NB4 (cell line): ENCODE measurements around the gene TOGARAM2.

Experiments
- DNase-seq: peaks from one replicate; pipeline ENCODE4 v3.0.0; 2010; ENCODE audit warnings: low read depth
- H3K4me3 ChIP-seq: one replicate; pipeline ENCODE4 v1.5.1; 2011; ENCODE audit warnings: mild to moderate bottlenecking, low read depth, low read length, moderate library complexity
- CTCF ChIP-seq: IDR thresholded peaks from one replicate; pipeline ENCODE4 v1.5.1; 2012; ENCODE audit warnings: low read depth, low read length
- MAX ChIP-seq: IDR thresholded peaks from 2 replicates; pipeline ENCODE4 v1.6.1; 2011; ENCODE audit warnings: low read depth, low read length
- MYC ChIP-seq: IDR thresholded peaks from 2 replicates; pipeline ENCODE4 v1.6.1; 2011; ENCODE audit warnings: low read depth, low read length
- POLR2A ChIP-seq: IDR thresholded peaks from 2 replicates; pipeline ENCODE4 v1.6.1; 2011; ENCODE audit warnings: mild to moderate bottlenecking; ENCODE audit not compliant: insufficient read length; ENCODE audit errors: extremely low read depth

TOGARAM2 gene

GRCh38 chr2:29023188-29023587 is 42.1 kb downstream of the TOGARAM2 start:
- H3K4me3 ChIP-seq = no peak overlapping the region
- TF ChIP-seq MAX (no peak), POLR2A (no peak), CTCF (no peak), MYC (no peak)
- no peak for DNase-seq

- TF ChIP-seq CTCF = no peak
- no peak for TF ChIP-seq MYC
- TF ChIP-seq POLR2A = no peak
- no peak for TF ChIP-seq MAX
- peak; percentile 60 for DNase-seq
These were observed 43.9 kb downstream of the TOGARAM2 start for GRCh38 chr2:29024882-29025430.

GRCh38 chr2:29025711-29026110 is 44.6 kb downstream of the TOGARAM2 start:
- TF ChIP-seq MAX (no peak), CTCF (no peak), POLR2A (no peak), MYC (no peak)
- H3K4me3 ChIP-seq = no peak overlapping the region

More at GRCh38 chr2:29024882-29025430, 43.9 kb downstream of the TOGARAM2 start:
- no peak overlapping the region for H3K4me3 ChIP-seq

GRCh38 chr2:29031046-29031445 is 49.9 kb downstream of the TOGARAM2 start:
- no peak for DNase-seq
- no peak for TF ChIP-seq CTCF
- no peak for TF ChIP-seq MYC
- no peak for TF ChIP-seq POLR2A
- TF ChIP-seq MAX = no peak
- no peak overlapping the region for H3K4me3 ChIP-seq

More at GRCh38 chr2:29025711-29026110, 44.6 kb downstream of the TOGARAM2 start:
- DNase-seq = no peak

- DNase-seq = no peak
- no peak for TF ChIP-seq MAX
- no peak for TF ChIP-seq POLR2A
- no peak for TF ChIP-seq MYC
- TF ChIP-seq CTCF = no peak
- no peak overlapping the region for H3K4me3 ChIP-seq
These were observed 51.1 kb downstream of the TOGARAM2 start for GRCh38 chr2:29032189-29032588.

GRCh38 chr2:29033172-29033571 is 52.1 kb downstream of the TOGARAM2 start:
- DNase-seq = no peak
- H3K4me3 ChIP-seq = no peak overlapping the region
- TF ChIP-seq CTCF (no peak), MYC (no peak), POLR2A (no peak), MAX (no peak)
